OCI-LY1 (cell line): ENCODE measurements around the gene MTNR1B.

Source experiments
- CTCF ChIP-seq: fragments of 200-600 bp; sonication (generic), shearing (Covaris generic); IDR thresholded peaks from 2 replicates; pipeline ENCODE4 v1.5.1; 2017; ENCODE audit warnings: mild to moderate bottlenecking, antibody characterized with exemption, low read length, moderate library complexity, mixed read lengths
- EZH2 ChIP-seq: fragments of 200-600 bp; sonication (generic), shearing (Covaris generic); IDR thresholded peaks from 2 replicates; pipeline ENCODE4 v1.8.0; 2017; ENCODE audit warnings: borderline replicate concordance, mixed run types, mild to moderate bottlenecking, antibody characterized with exemption, low read length, moderate library complexity, mixed read lengths

GRCh38 chr11:92978271-92979111, 9.0 kb downstream of the MTNR1B start:
- TF ChIP-seq CTCF (no peak), EZH2 (no peak)
